ENCODE measurements around the gene CAPN14.

GRCh38 chr2:31132786-31133185 is 84.5 kb downstream of the CAPN14 start:
- no peak for TF ChIP-seq CTCF (IDR thresholded peaks at IDR 0.05)
- TF ChIP-seq POLR2A (IDR thresholded peaks at IDR 0.05) = no peak

Measured in lower leg skin (tissue), 3 donors.